LNCaP clone FGC (cell line): ENCODE data around the gene FKBP6.
"Not testable (repeated sequence)": the region's sequence is repeated elsewhere in the genome, so short reads cannot be mapped to it uniquely, and the experiment has no call there.

Source experiments
- DNase-seq: peaks from one replicate; pipeline ENCODE4 v3.0.0-alpha.2; 2011; ENCODE audit warnings: low read depth
- H3K4me3 ChIP-seq: 2 replicates; pipeline ENCODE4 v1.5.1; 2011; ENCODE audit warnings: mild to moderate bottlenecking, low read depth, low read length, control low read depth
- TF ChIP-seq, protein P1 (sequence below): IDR thresholded peaks from 2 replicates; pipeline ENCODE4 v1.5.1; 2012; ENCODE audit warnings: mild to moderate bottlenecking; ENCODE audit not compliant: control insufficient read depth, insufficient read depth; ENCODE audit errors: extremely low read depth

Gene FKBP6

DNA sequence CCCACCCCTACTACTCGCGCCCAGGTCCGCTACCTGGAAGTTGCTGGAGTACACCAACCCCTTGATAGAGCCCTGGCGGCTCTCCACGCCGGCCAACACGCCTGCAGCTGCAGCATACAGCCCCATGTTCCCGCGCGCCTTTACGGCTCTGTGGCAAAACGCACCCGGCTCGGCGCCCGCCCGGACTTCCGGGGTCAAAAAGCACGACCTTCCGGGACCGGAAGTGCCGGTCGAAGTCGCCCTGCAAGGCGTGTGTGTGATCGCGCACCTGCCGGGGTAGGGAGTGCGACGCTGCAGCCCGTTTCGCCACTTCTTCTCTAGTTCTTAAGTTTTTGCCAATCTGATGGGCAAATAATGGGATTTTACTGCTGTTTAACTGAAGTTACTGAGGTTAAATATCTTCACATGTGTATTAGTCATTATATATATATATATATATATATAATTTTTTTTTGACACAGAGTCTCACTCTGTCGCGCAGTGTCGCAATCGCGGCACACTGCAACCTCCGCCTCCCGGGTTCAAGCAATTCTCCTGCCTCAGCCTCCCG lies 19.2 kb upstream of the FKBP6 start, which contains the start of gene NSUN5:
TSS of gene NSUN5 (minus strand) at position 162 of the 550 bp plus-strand sequence. CDS start at position 126, 36 bp downstream.
- peak; percentile 80 for DNase-seq
- peak within 1 kb of the TSS; percentile 77 for H3K4me3 ChIP-seq
- TF ChIP-seq, protein P1, sequence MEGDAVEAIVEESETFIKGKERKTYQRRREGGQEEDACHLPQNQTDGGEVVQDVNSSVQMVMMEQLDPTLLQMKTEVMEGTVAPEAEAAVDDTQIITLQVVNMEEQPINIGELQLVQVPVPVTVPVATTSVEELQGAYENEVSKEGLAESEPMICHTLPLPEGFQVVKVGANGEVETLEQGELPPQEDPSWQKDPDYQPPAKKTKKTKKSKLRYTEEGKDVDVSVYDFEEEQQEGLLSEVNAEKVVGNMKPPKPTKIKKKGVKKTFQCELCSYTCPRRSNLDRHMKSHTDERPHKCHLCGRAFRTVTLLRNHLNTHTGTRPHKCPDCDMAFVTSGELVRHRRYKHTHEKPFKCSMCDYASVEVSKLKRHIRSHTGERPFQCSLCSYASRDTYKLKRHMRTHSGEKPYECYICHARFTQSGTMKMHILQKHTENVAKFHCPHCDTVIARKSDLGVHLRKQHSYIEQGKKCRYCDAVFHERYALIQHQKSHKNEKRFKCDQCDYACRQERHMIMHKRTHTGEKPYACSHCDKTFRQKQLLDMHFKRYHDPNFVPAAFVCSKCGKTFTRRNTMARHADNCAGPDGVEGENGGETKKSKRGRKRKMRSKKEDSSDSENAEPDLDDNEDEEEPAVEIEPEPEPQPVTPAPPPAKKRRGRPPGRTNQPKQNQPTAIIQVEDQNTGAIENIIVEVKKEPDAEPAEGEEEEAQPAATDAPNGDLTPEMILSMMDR, result no peak

DNA sequence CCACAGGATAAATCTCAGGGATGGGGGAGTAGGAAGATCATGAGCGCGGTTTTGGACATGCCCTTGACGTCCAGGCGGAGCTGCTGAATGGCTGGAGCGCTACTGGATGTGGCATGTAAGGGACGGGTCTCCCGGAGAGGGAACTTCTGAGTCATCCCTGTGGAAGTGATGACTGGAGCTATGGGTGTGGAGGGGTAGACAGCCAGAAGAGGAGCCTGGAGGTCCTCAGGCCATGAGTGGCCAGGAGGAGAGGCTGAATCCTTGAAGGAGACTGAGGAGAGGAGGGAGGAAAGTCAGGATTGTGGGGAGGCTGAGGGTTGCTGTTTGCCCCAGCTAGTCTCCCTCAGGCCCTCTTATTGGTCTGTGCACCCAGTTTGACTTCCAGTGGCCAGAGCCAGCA lies 16.5 kb upstream of the FKBP6 start:
- DNase-seq, H3K4me3 ChIP-seq: not testable (repeated sequence)

DNA sequence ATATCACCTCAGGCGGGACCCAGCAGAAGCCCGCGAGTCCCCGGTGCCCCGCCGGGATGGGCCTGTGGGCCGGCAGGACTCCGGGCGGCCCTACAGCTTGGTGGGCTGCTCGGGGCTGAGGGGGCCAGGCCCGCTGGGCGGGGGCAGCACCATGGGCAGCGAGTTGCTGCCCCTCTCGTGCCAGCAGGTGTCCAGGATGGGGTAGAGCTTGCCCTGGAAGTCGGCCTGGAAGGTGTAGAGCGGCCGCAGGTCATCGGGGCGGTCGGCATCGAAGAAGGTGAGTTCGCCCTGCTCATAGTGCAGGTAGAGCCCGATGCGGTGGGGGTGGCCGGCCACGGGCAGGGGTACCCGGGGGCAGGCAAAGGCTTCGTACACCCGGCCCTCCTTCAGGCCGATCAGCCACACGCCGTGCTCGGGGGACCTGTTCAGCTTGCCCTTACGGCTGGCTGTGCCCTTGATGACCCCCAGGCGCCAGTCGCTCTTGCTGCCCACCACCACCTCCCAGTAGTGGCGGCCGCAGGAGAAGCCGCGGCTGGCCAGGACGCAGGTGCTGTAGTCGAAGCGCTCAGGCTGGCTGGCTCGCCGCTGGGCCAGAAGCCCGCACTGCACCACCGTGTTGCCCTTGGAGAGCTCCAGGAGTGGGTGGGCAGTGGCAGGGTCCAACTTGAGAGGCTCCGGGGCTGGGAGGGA lies 15.0 kb upstream of the FKBP6 start:
- TF ChIP-seq, protein P1, result no peak
- DNase-seq, result no peak
- no peak overlapping the region for H3K4me3 ChIP-seq

DNA sequence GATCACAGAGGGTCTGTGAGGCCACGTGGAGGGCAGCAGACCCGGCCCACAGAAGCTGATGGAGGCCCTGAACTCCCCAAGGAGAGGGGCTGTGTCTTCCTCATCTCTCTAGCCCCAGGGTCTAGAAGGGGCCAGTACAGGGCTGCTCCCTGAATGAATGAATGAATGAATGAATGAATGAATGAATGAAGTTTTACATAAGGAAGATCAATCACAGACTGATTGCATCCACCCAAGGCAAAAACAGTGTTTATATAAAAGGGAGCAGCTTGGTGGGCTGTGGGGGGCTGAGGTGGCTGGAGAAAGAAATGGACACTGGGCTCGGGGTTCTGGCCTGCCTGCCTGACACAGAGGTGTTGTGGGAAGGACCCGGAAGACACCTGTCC lies 14.4 kb upstream of the FKBP6 start:
- H3K4me3 ChIP-seq, result no peak overlapping the region
- TF ChIP-seq, protein P1, result no peak
- DNase-seq, result no peak

DNA sequence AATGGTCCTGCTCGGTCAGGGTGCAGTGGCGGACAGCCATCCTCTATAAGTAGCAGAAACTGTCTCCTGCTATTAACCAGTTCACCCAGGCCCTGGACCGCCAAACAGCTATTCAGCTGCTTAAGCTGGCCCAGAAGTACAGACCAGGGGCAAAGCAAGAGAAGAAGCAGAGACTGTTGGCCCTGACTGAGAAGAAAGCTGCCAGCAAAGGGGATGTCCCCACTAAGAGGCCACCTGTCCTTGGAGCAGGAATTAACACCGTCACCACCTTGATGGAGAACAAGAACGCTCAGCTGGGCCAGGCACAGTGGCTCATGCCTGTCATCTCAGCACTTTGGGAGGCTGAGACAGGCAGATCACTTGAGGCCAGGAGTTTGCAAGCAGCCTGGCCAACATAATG lies 13.7 kb upstream of the FKBP6 start:
- DNase-seq, result no peak
- no peak overlapping the region for H3K4me3 ChIP-seq
- TF ChIP-seq, protein P1, result no peak

DNA sequence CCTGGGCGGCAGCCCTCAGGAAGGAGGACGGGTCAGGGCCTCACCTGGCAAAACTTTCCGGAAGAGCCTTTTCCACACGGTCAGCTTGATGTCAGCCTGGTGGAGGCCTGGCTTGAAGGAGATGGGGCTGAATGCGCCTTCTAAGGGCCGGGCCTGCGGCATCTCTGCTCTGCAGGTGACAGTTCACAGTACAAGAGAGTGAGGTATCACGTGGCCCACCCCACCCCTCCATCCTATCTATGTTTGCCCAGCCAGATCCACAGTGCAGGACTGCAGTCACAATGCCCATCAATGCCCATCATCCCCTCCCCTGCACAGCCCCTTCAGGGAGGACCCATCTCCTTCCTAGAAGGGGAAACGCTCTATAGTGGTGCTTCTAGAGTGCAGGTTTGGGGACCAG lies 11.4 kb upstream of the FKBP6 start:
- TF ChIP-seq, protein P1, result no peak

DNA sequence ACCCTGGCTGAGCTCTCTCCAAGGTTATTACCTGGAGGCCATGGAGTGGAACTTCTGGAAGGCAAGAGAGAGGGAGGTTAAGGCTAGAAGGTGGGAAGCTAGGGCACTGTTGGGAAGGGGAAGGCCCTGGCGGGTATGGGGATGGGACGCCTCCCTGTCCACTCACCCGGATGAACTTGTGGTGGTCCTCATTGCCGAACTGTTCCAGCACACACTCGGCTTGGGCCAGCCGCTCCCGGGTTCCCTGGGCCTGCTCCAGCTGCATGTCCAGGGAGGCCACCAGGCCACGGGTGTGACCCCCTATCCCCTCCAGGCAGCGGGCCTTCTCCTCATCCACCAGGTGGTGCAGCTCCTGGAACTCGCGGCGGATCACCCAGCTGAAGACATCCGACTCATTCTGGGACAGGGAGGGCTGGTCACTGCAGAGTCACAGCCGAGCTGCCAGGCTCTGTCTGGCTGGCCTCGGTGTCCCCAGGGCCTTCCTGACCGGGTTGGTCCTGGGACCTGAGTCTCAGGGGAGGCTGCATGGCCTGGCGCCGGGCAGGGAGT lies 9.2 kb upstream of the FKBP6 start:
- not testable (repeated sequence) for DNase-seq, H3K4me3 ChIP-seq

More for the DNA sequence above, 11.4 kb upstream of the FKBP6 start:
- DNase-seq, result no peak
- H3K4me3 ChIP-seq, result no peak overlapping the region

DNA sequence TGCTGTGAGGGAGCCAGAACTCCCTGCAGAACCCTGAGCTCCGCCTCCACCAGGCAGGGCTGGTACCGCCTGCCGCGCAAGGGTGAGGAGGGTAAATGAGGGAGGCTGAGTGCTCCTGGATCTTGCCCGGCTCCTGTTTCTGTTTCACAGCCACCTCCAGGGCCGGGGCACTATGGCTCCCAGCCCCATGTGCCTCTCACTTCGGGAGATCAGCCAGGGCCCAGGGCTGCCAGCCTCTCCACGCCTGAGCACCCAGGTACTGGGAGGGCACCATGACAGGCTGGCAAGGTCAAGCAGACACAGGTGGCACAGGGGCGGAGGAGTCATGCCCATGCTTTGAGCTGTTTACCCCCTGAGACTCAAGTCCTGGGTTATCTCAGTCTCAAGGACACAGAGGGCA lies 8.4 kb upstream of the FKBP6 start:
- not testable (repeated sequence) for DNase-seq, H3K4me3 ChIP-seq

DNA sequence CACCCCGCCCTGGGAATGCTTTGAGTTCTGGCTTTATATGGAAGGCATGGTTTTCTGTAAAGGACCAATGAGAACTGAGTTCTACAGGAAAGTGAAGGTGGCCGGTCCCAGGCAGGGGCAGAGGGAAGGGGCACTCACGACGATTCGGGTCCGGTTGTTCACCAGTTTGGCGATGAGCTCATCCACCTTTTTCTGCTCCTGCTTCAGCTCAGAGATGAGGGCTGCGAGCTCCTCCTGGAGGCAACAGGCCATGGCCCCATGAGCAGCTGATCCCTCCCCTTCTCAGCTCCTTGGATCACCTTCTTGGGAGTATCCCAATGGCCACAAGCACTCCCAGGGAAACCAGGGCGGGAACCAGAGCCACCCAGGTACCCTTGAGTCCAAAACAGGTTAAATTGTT lies 8.0 kb upstream of the FKBP6 start:
- not testable (repeated sequence) for DNase-seq, H3K4me3 ChIP-seq

DNA sequence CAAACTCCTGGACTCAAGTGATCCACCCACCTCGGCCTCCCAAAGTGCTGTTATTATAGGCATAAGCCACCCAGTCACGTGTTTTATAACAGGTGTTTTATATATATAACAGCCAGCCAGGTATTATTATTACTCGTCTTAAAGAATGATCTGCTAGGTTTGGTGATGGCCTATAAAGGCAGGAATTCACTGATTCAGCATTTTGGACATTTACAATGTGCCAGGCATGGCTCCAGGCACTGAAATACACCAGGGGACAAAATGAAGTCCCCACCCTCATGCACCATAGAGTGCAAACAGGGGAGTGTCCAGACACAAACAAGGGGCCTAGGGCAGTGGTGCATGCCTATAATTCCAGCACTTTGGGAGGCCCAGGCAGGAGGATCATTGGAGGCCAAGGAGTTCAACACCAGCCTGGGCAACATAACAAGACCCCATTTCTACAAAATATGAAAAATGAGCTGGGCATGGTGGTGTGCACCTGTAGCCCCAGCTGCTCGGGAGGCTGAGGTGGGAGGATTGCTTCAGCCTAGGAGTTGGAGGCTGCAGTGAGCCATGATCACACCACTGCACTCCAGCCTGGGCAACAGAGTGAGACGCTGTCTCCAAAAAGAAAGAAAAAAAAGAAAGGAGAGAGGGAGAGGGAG lies 4.4 kb upstream of the FKBP6 start:
- not testable (repeated sequence) for DNase-seq, H3K4me3 ChIP-seq
